SK-N-SH treated with all-trans-retinoic acid at 6 μM for 48 hours (cell line): Measurements from ENCODE around the gene PRIMPOL.

ENCODE experiments used
- ATAC-seq: fragments of 200-7000 bp; cut with Tn5 transposase; 3 replicates; pipeline ENCODE4 v1.9.1; 2020; ENCODE audit warnings: mild to moderate bottlenecking, moderate library complexity
- ARNTL ChIP-seq: fragments of 450-650 bp; formaldehyde crosslinking; IDR thresholded peaks from 2 replicates; pipeline ENCODE4 v1.5.0; 2020; ENCODE audit warnings: low read depth, mild to moderate bottlenecking, moderate library complexity, borderline replicate concordance
- CSRNP3 ChIP-seq: fragments of 250-450 bp; sonication (Bioruptor Pico); IDR thresholded peaks from 2 replicates; pipeline ENCODE4 v1.5.1; 2021; ENCODE audit warnings: mild to moderate bottlenecking, moderate library complexity
- ESRRG ChIP-seq: fragments of 250-450 bp; sonication (Bioruptor Pico); IDR thresholded peaks from 2 replicates; pipeline ENCODE4 v1.6.1; 2021; ENCODE audit warnings: mild to moderate bottlenecking
- GLIS3 ChIP-seq: fragments of 250-450 bp; sonication (Bioruptor Pico); IDR thresholded peaks from 2 replicates; pipeline ENCODE4 v1.5.0; 2020; ENCODE audit warnings: mild to moderate bottlenecking, moderate library complexity
- OSR1 ChIP-seq: fragments of 250-450 bp; sonication (Bioruptor Pico); IDR thresholded peaks from 2 replicates; pipeline ENCODE4 v1.8.0; 2022; ENCODE audit warnings: moderate library complexity, mild to moderate bottlenecking, inconsistent platforms
- RARB ChIP-seq: fragments of 250-450 bp; sonication (Bioruptor Pico); IDR thresholded peaks from 2 replicates; pipeline ENCODE4 v1.8.0; 2021; ENCODE audit warnings: mild to moderate bottlenecking, moderate library complexity
- SNAI2 ChIP-seq: fragments of 250-450 bp; sonication (Bioruptor Pico); IDR thresholded peaks from 2 replicates; pipeline ENCODE4 v1.5.0; 2020; ENCODE audit warnings: mild to moderate bottlenecking, moderate library complexity
- TCF4 ChIP-seq: fragments of 250-450 bp; sonication (Bioruptor Pico); IDR thresholded peaks from 2 replicates; pipeline ENCODE4 v1.8.0; 2021; ENCODE audit warnings: mild to moderate bottlenecking, moderate library complexity, borderline replicate concordance
- TOX ChIP-seq: fragments of 250-450 bp; sonication (Bioruptor Pico); IDR thresholded peaks from 2 replicates; pipeline ENCODE4 v1.8.0; 2021; ENCODE audit warnings: mild to moderate bottlenecking, moderate library complexity, borderline replicate concordance
- ZFP3 ChIP-seq: fragments of 250-450 bp; sonication (Bioruptor Pico); IDR thresholded peaks from 2 replicates; pipeline ENCODE4 v1.5.0; 2020; ENCODE audit warnings: mild to moderate bottlenecking, moderate library complexity
- ZFP30 ChIP-seq: fragments of 450-650 bp; formaldehyde crosslinking; IDR thresholded peaks from 2 replicates; pipeline ENCODE4 v1.5.0; 2022; ENCODE audit warnings: mild to moderate bottlenecking, moderate library complexity
- ZNF70 ChIP-seq: fragments of 450-650 bp; formaldehyde crosslinking; IDR thresholded peaks from 2 replicates; pipeline ENCODE4 v1.5.0; 2020; ENCODE audit warnings: mild to moderate bottlenecking, moderate library complexity
- ZNF8 ChIP-seq: fragments of 450-650 bp; formaldehyde crosslinking; IDR thresholded peaks from 2 replicates; pipeline ENCODE4 v1.5.0; 2020; ENCODE audit warnings: mild to moderate bottlenecking, moderate library complexity
- TF ChIP-seq, protein P1 (sequence below): fragments of 250-450 bp; sonication (Bioruptor Pico); IDR thresholded peaks from 2 replicates; pipeline ENCODE4 v1.8.0; 2020; ENCODE audit warnings: mild to moderate bottlenecking, moderate library complexity, borderline replicate concordance
- TF ChIP-seq, protein P2 (sequence below): fragments of 250-450 bp; sonication (Bioruptor Pico); IDR thresholded peaks from 2 replicates; pipeline ENCODE4 v1.5.0; 2020; ENCODE audit warnings: mild to moderate bottlenecking, moderate library complexity

Gene PRIMPOL

GRCh38 chr4:184636897-184637296 is 12.6 kb upstream of the PRIMPOL start:
- ATAC-seq, result no peak
- TF ChIP-seq RARB (no peak), SNAI2 (CRISPR knock-in tag) (no peak), GLIS3 (CRISPR knock-in tag) (no peak), ZFP3 (CRISPR knock-in tag) (no peak), ARNTL (CRISPR knock-in tag) (no peak), ZFP30 (no peak)
- TF ChIP-seq, protein P1, sequence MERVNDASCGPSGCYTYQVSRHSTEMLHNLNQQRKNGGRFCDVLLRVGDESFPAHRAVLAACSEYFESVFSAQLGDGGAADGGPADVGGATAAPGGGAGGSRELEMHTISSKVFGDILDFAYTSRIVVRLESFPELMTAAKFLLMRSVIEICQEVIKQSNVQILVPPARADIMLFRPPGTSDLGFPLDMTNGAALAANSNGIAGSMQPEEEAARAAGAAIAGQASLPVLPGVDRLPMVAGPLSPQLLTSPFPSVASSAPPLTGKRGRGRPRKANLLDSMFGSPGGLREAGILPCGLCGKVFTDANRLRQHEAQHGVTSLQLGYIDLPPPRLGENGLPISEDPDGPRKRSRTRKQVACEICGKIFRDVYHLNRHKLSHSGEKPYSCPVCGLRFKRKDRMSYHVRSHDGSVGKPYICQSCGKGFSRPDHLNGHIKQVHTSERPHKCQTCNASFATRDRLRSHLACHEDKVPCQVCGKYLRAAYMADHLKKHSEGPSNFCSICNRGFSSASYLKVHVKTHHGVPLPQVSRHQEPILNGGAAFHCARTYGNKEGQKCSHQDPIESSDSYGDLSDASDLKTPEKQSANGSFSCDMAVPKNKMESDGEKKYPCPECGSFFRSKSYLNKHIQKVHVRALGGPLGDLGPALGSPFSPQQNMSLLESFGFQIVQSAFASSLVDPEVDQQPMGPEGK (CRISPR knock-in tag), result no peak
- TF ChIP-seq, all 23 proteins: peak for 0

DNA sequence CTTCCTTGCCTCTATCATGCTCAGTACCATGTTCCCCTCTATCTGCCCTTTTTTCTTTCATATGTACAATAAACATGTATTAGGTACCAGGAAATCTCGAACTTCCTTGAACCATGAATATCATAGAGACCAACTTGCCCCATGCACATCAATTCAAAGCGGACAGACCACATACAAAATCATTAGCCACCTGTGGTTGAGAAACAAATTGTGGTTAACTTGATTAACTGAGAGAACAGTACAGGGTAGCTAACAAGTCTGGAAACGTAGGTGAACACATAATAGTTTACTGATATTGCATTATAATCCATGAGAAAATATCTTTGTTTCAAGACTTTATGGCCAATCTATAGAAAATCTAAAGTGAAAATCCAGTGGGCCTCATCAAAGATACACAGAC is 8.5 kb upstream of the PRIMPOL start:
- no peak for ATAC-seq

GRCh38 chr4:184641451-184641850 is 8.1 kb upstream of the PRIMPOL start:
- TF ChIP-seq ZNF8 (CRISPR knock-in tag), result 0 out of 2 replicates have a peak, but pooled peaks have one; percentile 51
- TF ChIP-seq ZNF70, result no peak
- TF ChIP-seq, protein P2, sequence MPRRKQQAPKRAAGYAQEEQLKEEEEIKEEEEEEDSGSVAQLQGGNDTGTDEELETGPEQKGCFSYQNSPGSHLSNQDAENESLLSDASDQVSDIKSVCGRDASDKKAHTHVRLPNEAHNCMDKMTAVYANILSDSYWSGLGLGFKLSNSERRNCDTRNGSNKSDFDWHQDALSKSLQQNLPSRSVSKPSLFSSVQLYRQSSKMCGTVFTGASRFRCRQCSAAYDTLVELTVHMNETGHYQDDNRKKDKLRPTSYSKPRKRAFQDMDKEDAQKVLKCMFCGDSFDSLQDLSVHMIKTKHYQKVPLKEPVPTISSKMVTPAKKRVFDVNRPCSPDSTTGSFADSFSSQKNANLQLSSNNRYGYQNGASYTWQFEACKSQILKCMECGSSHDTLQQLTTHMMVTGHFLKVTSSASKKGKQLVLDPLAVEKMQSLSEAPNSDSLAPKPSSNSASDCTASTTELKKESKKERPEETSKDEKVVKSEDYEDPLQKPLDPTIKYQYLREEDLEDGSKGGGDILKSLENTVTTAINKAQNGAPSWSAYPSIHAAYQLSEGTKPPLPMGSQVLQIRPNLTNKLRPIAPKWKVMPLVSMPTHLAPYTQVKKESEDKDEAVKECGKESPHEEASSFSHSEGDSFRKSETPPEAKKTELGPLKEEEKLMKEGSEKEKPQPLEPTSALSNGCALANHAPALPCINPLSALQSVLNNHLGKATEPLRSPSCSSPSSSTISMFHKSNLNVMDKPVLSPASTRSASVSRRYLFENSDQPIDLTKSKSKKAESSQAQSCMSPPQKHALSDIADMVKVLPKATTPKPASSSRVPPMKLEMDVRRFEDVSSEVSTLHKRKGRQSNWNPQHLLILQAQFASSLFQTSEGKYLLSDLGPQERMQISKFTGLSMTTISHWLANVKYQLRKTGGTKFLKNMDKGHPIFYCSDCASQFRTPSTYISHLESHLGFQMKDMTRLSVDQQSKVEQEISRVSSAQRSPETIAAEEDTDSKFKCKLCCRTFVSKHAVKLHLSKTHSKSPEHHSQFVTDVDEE, result no peak

More for the DNA sequence above, 8.5 kb upstream of the PRIMPOL start:
- no peak for TF ChIP-seq GLIS3 (CRISPR knock-in tag)
- TF ChIP-seq, protein P1 (CRISPR knock-in tag), result no peak
- no peak for TF ChIP-seq ZFP3 (CRISPR knock-in tag)
- TF ChIP-seq TOX (CRISPR knock-in tag), result no peak
- no peak for TF ChIP-seq ZNF70
- TF ChIP-seq, protein P2, result no peak
- TF ChIP-seq OSR1 (CRISPR knock-in tag), result no peak

GRCh38 chr4:184643731-184644130 is 5.8 kb upstream of the PRIMPOL start:
- TF ChIP-seq TCF4, result no peak
- TF ChIP-seq ESRRG, result no peak
- ATAC-seq, result no peak

More at GRCh38 chr4:184641451-184641850, 8.1 kb upstream of the PRIMPOL start:
- ATAC-seq, result no peak

DNA sequence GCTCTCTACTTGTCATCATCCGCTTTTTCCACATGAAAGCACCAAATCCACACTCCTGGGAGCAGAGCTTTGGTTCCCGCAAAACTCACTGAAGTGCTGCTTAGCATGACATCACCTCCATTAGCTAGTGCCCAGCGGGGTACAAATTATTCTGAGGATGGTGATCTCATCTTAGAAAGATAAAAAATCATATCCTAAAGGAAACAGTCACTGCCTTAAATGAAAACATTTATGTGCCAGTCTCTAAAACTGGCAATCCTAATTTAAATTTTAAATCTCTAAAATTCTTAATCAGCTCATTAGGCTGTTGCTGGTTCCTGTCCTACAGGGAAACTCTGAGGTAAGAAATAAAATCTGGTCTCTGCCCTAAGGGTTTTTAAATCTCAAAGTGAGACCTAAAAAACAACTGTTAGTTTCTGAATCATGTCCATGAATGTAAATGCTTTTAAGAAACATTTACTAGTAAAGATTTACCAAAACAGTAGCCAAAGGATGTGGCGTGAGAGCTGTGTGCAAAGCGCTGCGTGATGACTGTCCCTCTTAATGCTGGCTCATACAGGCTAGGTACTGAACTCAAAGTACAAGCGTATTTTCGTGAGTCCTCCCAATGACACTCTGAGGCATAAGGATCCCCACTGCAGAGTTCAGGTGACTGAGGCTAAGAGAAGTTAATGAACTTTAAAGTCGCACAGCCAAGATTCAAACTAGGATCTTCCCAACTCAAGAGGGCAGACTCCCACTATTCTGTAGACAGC is 4.8 kb upstream of the PRIMPOL start:
- TF ChIP-seq ZFP3 (CRISPR knock-in tag) (0 out of 2 replicates have a peak, but pooled peaks have one; percentile 13), CSRNP3 (no peak), SNAI2 (CRISPR knock-in tag) (no peak)
- no peak for ATAC-seq
